Measurements from ENCODE around the gene VAPB.

The VAPB gene

GRCh38 chr20:58492795-58493524 lies 103.9 kb downstream of the VAPB start:
- H3K27ac ChIP-seq: no peak overlapping the region
- TF ChIP-seq CTCF (conservative IDR thresholded peaks at IDR 0.05): no peak

GRCh38 chr20:58494923-58495622 lies 106.0 kb downstream of the VAPB start:
- TF ChIP-seq CTCF (conservative IDR thresholded peaks at IDR 0.05): no peak
- H3K27ac ChIP-seq: no peak overlapping the region

- no peak for TF ChIP-seq CTCF (conservative IDR thresholded peaks at IDR 0.05)
- H3K27ac ChIP-seq: no peak overlapping the region
Measured at GRCh38 chr20:58495623-58496428, 106.8 kb downstream of the VAPB start.

GRCh38 chr20:58496429-58496769 lies 107.4 kb downstream of the VAPB start:
- H3K27ac ChIP-seq: no peak overlapping the region
- no peak for TF ChIP-seq CTCF (conservative IDR thresholded peaks at IDR 0.05)

- H3K27ac ChIP-seq: no peak overlapping the region
- no peak for TF ChIP-seq CTCF (conservative IDR thresholded peaks at IDR 0.05)
Measured at GRCh38 chr20:58497076-58497641, 108.1 kb downstream of the VAPB start.

GRCh38 chr20:58497724-58498469 lies 108.9 kb downstream of the VAPB start:
- no peak overlapping the region for H3K27ac ChIP-seq
- TF ChIP-seq CTCF (conservative IDR thresholded peaks at IDR 0.05): no peak
